ENCODE measurements around the gene AGAP1. TPM values are rescaled to one million over a fixed set of nuclear protein-coding genes. Genes with fewer than 3 reads are reported as not detected.

AGAP1 gene
- total RNA-seq, 6 experiments from 2014 or later: 14.1 to 16.0 (median 15.1) TPM

GRCh38 chr2:235810252-235810651 is 316.4 kb downstream of the AGAP1 start:
- TF ChIP-seq, protein P1, sequence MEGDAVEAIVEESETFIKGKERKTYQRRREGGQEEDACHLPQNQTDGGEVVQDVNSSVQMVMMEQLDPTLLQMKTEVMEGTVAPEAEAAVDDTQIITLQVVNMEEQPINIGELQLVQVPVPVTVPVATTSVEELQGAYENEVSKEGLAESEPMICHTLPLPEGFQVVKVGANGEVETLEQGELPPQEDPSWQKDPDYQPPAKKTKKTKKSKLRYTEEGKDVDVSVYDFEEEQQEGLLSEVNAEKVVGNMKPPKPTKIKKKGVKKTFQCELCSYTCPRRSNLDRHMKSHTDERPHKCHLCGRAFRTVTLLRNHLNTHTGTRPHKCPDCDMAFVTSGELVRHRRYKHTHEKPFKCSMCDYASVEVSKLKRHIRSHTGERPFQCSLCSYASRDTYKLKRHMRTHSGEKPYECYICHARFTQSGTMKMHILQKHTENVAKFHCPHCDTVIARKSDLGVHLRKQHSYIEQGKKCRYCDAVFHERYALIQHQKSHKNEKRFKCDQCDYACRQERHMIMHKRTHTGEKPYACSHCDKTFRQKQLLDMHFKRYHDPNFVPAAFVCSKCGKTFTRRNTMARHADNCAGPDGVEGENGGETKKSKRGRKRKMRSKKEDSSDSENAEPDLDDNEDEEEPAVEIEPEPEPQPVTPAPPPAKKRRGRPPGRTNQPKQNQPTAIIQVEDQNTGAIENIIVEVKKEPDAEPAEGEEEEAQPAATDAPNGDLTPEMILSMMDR (IDR thresholded peaks at IDR 0.05): no peak
- no peak for DNase-seq
- H3K4me1 Mint-ChIP-seq (ENCODE audit: low read depth): no peaks in the 10 kb centered on the region
- H3K9me3 Mint-ChIP-seq: no peaks in the 10 kb centered on the region
- H3K27me3 Mint-ChIP-seq (ENCODE audit: insufficient read depth): no peaks in the 10 kb centered on the region; the same call in 1 of the 2 replicates
- H3K27ac Mint-ChIP-seq: no peak overlapping the region
- no peak overlapping the region for H3K4me3 Mint-ChIP-seq
- peaks cover 6% of the 10 kb centered on the region for H3K36me3 Mint-ChIP-seq (ENCODE audit: low read depth)

- Mint-ChIP-seq H3K27ac (no peak overlapping the region), H3K27me3 (ENCODE audit: insufficient read depth) (no peaks in the 10 kb centered on the region; the same call in none of the 2 replicates), H3K9me3 (no peaks in the 10 kb centered on the region)
Measured at GRCh38 chr2:235810846-235811245, 317.0 kb downstream of the AGAP1 start.

GRCh38 chr2:235811446-235812184 is 317.8 kb downstream of the AGAP1 start:
- Mint-ChIP-seq H3K4me3 (no peak overlapping the region), H3K27me3 (ENCODE audit: insufficient read depth) (no peaks in the 10 kb centered on the region; the same call in none of the 2 replicates), H3K9me3 (no peaks in the 10 kb centered on the region), H3K36me3 (ENCODE audit: low read depth) (peaks cover 6% of the 10 kb centered on the region), H3K4me1 (ENCODE audit: low read depth) (no peaks in the 10 kb centered on the region), H3K27ac (no peak overlapping the region)
- no peak for DNase-seq
- TF ChIP-seq, protein P1 (IDR thresholded peaks at IDR 0.05): no peak

More at GRCh38 chr2:235810846-235811245, 317.0 kb downstream of the AGAP1 start:
- H3K4me3 Mint-ChIP-seq: no peak overlapping the region
- no peak for DNase-seq
- TF ChIP-seq, protein P1 (IDR thresholded peaks at IDR 0.05): no peak
- no peaks in the 10 kb centered on the region for H3K4me1 Mint-ChIP-seq (ENCODE audit: low read depth)
- H3K36me3 Mint-ChIP-seq (ENCODE audit: low read depth): peaks cover 6% of the 10 kb centered on the region

- DNase-seq: no peak
- TF ChIP-seq, protein P1 (IDR thresholded peaks at IDR 0.05): no peak
- peaks cover 6% of the 10 kb centered on the region for H3K36me3 Mint-ChIP-seq (ENCODE audit: low read depth)
- H3K9me3 Mint-ChIP-seq: no peaks in the 10 kb centered on the region
- H3K27me3 Mint-ChIP-seq (ENCODE audit: insufficient read depth): no peaks in the 10 kb centered on the region; the same call in none of the 2 replicates
- H3K4me3 Mint-ChIP-seq: no peak overlapping the region
- no peak overlapping the region for H3K27ac Mint-ChIP-seq
- no peaks in the 10 kb centered on the region for H3K4me1 Mint-ChIP-seq (ENCODE audit: low read depth)
Measured at GRCh38 chr2:235812185-235812665, 318.4 kb downstream of the AGAP1 start.

DNA sequence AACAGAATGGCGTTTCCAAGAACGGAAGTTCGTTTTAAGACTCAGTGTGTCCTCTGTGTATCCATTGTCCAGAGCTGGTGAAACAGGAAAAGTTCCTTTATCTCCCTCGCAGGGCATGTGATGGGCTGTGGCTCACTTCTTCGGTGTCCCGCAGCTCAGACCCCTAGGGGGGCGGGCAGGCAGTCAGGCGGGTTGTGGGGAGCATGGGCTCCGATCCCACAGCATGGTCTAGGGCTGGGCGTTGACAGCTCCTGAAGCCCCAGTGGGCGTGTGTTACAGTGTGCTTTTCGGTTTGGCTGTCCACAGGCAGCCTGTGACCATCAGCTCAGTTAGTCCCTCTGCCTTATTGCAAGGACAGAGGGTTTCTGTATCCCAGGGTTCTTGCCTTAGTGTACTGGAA is 319.6 kb downstream of the AGAP1 start:
- no peak overlapping the region for H3K4me3 Mint-ChIP-seq
- H3K4me1 Mint-ChIP-seq (ENCODE audit: low read depth): no peaks in the 10 kb centered on the region
- H3K9me3 Mint-ChIP-seq: no peaks in the 10 kb centered on the region
- H3K27me3 Mint-ChIP-seq (ENCODE audit: insufficient read depth): no peaks in the 10 kb centered on the region; the same call in none of the 2 replicates
- no peak overlapping the region for H3K27ac Mint-ChIP-seq
- no peak for DNase-seq
- TF ChIP-seq, protein P1 (IDR thresholded peaks at IDR 0.05): no peak
- peaks cover 6% of the 10 kb centered on the region for H3K36me3 Mint-ChIP-seq (ENCODE audit: low read depth)

Data from HFFc6 (cell line).